DND-41 (cell line): ENCODE data around the gene NAP1L4.

Source experiments
- ATAC-seq: fragments of 200-7000 bp; cut with Tn5 transposase; 3 replicates; pipeline ENCODE4 v1.9.1; 2021; ENCODE audit warnings: low read depth; ENCODE audit not compliant: insufficient read depth
- DNase-seq: peaks from one replicate; pipeline ENCODE4 v3.0.0-alpha.2; 2020
- H2AFZ ChIP-seq: 2 replicates; pipeline ENCODE4 v1.6.0; 2012; ENCODE audit warnings: low read depth, low read length
- H3K27ac ChIP-seq: 2 replicates; pipeline ENCODE4 v1.5.1; 2012; ENCODE audit warnings: low read length, inconsistent platforms
- H3K27me3 ChIP-seq: fragments of 200-600 bp; sonication (generic); 2 replicates; pipeline ENCODE4 v1.6.0; 2012; ENCODE audit warnings: low read length, mild to moderate bottlenecking, inconsistent platforms; ENCODE audit not compliant: insufficient read depth, poor library complexity
- H3K36me3 ChIP-seq: 2 replicates; pipeline ENCODE4 v1.5.1; 2012; ENCODE audit warnings: low read length, inconsistent platforms; ENCODE audit not compliant: insufficient read depth
- H3K4me1 ChIP-seq: 2 replicates; pipeline ENCODE4 v1.5.1; 2012; ENCODE audit warnings: mild to moderate bottlenecking, low read length; ENCODE audit not compliant: insufficient read depth
- H3K4me2 ChIP-seq: 2 replicates; pipeline ENCODE4 v1.6.0; 2012; ENCODE audit warnings: mild to moderate bottlenecking, moderate library complexity, low read length, inconsistent platforms; ENCODE audit not compliant: insufficient read depth
- H3K4me3 ChIP-seq, 2 experiments: fragments of 200-600 bp in 1 of 2; shearing (Covaris generic) in 1 of 2; 2 replicates each; pipeline ENCODE4 v1.5.1; 2012 to 2016; ENCODE audit warnings: inconsistent platforms in 2 of 2, low read length in 2 of 2, mild to moderate bottlenecking in 2 of 2, low read depth in 1 of 2, moderate library complexity in 1 of 2
- H3K79me2 ChIP-seq: 2 replicates; pipeline ENCODE4 v1.6.0; 2012; ENCODE audit warnings: low read length, inconsistent platforms; ENCODE audit not compliant: insufficient read depth
- H3K9ac ChIP-seq: 2 replicates; pipeline ENCODE4 v1.6.0; 2012; ENCODE audit warnings: low read depth, mild to moderate bottlenecking, inconsistent platforms, low read length, moderate library complexity
- H3K9me3 ChIP-seq: 2 replicates; pipeline ENCODE4 v1.5.1; 2012; ENCODE audit warnings: low read length, moderate library complexity, mild to moderate bottlenecking, inconsistent platforms; ENCODE audit not compliant: insufficient read depth, severe bottlenecking
- H4K20me1 ChIP-seq: 2 replicates; pipeline ENCODE4 v1.6.0; 2012; ENCODE audit warnings: low read length; ENCODE audit not compliant: insufficient read depth
- EZH2 ChIP-seq: IDR thresholded peaks from 3 replicates; pipeline ENCODE4 v1.6.1; 2012; ENCODE audit warnings: borderline replicate concordance, low read depth, mild to moderate bottlenecking, moderate library complexity, low read length, inconsistent platforms; ENCODE audit not compliant: severe bottlenecking
- TF ChIP-seq, protein P1 (sequence below): IDR thresholded peaks from 2 replicates; pipeline ENCODE4 v1.5.1; 2012; ENCODE audit warnings: borderline replicate concordance, low read length, moderate library complexity, mild to moderate bottlenecking; ENCODE audit not compliant: poor library complexity, severe bottlenecking; ENCODE audit errors: extremely low read depth

The NAP1L4 gene

DNA sequence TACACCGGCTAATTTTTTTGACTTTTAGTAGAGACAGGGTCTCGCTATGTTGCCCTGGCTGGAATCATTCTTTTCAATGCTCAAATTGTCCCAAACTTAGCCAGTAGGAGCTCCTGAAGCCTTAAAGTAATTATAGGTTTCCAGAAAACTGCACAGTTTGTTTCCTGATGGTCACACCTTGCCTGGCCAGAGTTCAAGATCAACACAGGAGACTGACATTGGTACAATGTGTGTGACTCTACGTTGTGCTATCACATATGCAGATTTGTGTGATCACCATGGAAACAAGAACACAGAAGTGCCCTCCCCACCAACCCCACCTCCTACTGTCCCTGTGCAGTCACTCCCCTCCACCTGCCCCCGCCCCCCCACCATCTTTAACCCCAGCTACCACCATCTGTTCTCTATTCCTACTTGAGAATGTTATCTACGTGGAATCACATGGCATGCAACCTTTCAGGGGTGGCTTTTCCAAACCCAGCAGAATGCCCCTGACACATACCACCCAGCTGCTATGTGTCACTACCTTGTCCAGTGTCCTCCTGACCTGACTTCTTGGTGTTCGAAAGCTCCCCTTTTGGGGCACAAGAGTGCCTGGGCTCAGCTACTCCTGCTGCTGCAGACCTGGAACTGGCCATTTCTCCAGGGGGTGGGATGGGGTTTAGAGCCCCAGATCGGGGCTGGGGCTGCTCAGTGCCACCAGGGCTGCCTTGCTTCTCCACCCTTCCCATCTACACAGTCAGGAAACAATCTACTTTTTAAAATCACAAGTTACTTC lies 6.1 kb upstream of the NAP1L4 start:
- DNase-seq: no peak
- H4K20me1 ChIP-seq: no peaks in the 10 kb centered on the region
- H3K4me3 ChIP-seq: no peak overlapping the region
- H3K27me3 ChIP-seq: no peaks in the 10 kb centered on the region
- peaks cover 34% of the 10 kb centered on the region for H3K36me3 ChIP-seq
- 0 out of 2 replicates have a peak, but pooled peaks cover 2% of the 10 kb centered on the region for H3K79me2 ChIP-seq
- no peaks in the 10 kb centered on the region for H3K9me3 ChIP-seq
- peaks cover 4% of the 10 kb centered on the region for H3K4me1 ChIP-seq
- H3K9ac ChIP-seq: no peak overlapping the region
- no peak overlapping the region for H2AFZ ChIP-seq
- TF ChIP-seq EZH2: no peak
- TF ChIP-seq, protein P1, sequence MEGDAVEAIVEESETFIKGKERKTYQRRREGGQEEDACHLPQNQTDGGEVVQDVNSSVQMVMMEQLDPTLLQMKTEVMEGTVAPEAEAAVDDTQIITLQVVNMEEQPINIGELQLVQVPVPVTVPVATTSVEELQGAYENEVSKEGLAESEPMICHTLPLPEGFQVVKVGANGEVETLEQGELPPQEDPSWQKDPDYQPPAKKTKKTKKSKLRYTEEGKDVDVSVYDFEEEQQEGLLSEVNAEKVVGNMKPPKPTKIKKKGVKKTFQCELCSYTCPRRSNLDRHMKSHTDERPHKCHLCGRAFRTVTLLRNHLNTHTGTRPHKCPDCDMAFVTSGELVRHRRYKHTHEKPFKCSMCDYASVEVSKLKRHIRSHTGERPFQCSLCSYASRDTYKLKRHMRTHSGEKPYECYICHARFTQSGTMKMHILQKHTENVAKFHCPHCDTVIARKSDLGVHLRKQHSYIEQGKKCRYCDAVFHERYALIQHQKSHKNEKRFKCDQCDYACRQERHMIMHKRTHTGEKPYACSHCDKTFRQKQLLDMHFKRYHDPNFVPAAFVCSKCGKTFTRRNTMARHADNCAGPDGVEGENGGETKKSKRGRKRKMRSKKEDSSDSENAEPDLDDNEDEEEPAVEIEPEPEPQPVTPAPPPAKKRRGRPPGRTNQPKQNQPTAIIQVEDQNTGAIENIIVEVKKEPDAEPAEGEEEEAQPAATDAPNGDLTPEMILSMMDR: no peak
- H3K27ac ChIP-seq: no peak overlapping the region
- no peak for ATAC-seq
- no peak overlapping the region for H3K4me2 ChIP-seq

DNA sequence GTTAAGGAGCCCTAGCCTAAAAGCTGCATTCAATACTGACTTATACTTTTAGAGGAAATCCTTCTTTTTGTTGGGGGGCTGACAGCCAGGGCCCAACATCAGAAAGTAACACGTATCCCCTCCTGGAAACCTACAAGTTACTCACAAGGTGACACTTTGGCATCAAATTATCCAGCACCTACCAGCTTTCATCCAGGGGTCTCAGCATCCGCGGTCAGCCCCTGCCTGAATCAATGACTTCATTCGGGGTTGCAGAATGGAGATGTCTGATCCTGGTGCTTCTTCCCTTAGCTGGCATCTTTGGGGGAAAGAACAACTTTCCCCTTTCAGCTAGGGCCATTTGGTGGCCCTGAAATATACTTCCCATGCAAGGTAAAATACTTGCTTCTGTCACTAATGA lies 5.3 kb upstream of the NAP1L4 start:
- Histone ChIP-seq H3K9me3 (no peaks in the 10 kb centered on the region), H3K4me2 (no peak overlapping the region), H3K27ac (no peak overlapping the region), H4K20me1 (no peaks in the 10 kb centered on the region), H3K9ac (no peak overlapping the region), H3K4me3 (no peak overlapping the region), H3K36me3 (peaks cover 25% of the 10 kb centered on the region), H2AFZ (no peak overlapping the region), H3K79me2 (peaks cover 7% of the 10 kb centered on the region; the same call in 1 of the 2 replicates), H3K4me1 (peaks cover 10% of the 10 kb centered on the region), H3K27me3 (no peaks in the 10 kb centered on the region)
- DNase-seq (no peak), ATAC-seq (no peak)
- TF ChIP-seq EZH2: no peak
- TF ChIP-seq, protein P1: no peak

DNA sequence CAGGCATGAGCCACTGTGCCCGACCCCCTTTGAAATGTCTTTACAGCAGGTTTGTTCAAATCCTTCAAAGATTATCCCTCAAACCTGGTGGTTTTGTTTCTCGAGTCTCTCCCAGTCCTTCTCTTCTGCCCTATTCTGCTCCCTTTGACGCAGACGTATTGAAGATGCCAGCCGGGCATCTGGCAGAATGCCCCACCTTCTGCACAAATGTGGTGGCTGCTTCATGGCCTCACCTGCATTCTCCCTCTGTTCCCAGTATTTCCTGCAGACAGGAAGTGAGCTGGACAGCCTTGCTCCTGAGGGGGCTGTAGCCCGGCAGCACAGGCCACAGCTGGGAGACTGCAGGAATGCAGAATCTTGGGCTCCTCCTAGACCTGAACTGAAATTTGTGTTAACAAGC lies 4.8 kb upstream of the NAP1L4 start:
- no peak for DNase-seq
- Histone ChIP-seq H3K4me2 (no peak overlapping the region), H3K9ac (no peak overlapping the region), H4K20me1 (no peaks in the 10 kb centered on the region), H3K4me3 (no peak overlapping the region), H3K27me3 (no peaks in the 10 kb centered on the region), H3K79me2 (peaks cover 8% of the 10 kb centered on the region), H3K4me1 (peaks cover 10% of the 10 kb centered on the region), H3K9me3 (no peaks in the 10 kb centered on the region), H2AFZ (no peak overlapping the region), H3K36me3 (peaks cover 21% of the 10 kb centered on the region), H3K27ac (no peak overlapping the region)
- TF ChIP-seq EZH2: no peak
- TF ChIP-seq, protein P1: no peak
- ATAC-seq: no peak
